Measurements from ENCODE around the gene RASA3. TPM values are rescaled to one million over a fixed set of nuclear protein-coding genes. Genes with fewer than 3 reads are reported as not detected.

The RASA3 gene
- total and polyA plus RNA-seq, 9 of the 15 experiments (the other 6 are each of a cell fraction or from before 2014, with no cell fraction given) = 0.72 to 25.3 (median 14.4) TPM

DNA sequence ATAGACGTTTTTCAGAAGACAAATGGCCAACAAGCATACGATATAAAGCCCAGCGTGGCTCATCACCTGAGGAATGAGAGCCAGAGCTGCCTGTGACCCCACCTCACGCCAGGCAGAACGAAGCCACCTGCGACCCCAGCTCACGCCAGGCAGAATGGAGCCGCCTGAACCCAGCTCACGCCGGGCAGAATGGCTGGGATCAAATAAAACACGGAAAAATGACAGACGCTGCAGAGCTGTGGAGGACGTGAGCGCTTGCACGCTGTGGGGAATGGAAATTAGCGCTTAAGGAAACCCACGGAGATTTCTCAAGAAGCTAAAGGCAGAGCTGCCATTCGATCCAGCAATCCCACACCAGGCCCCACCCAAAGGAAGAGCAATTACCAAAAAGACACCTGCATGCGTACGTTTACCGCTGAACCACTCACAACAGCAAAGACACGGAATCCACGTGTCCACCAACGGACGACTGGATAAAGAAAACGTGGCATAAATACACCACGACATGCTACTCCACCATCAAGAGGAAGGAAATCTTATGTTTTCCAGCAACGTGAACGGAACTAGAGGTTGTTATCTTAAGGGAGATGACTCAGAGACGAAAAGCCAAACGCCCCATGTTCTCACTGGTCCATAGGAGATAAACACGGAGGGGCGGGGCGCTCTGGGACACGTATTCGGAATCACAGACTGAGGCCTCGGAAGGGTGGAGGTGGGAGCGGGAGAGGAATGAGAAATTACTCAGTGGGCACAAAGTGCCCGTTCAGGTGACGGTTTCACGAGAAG lies 127.8 kb downstream of the RASA3 start (continued):
- TF ChIP-seq, protein P1, sequence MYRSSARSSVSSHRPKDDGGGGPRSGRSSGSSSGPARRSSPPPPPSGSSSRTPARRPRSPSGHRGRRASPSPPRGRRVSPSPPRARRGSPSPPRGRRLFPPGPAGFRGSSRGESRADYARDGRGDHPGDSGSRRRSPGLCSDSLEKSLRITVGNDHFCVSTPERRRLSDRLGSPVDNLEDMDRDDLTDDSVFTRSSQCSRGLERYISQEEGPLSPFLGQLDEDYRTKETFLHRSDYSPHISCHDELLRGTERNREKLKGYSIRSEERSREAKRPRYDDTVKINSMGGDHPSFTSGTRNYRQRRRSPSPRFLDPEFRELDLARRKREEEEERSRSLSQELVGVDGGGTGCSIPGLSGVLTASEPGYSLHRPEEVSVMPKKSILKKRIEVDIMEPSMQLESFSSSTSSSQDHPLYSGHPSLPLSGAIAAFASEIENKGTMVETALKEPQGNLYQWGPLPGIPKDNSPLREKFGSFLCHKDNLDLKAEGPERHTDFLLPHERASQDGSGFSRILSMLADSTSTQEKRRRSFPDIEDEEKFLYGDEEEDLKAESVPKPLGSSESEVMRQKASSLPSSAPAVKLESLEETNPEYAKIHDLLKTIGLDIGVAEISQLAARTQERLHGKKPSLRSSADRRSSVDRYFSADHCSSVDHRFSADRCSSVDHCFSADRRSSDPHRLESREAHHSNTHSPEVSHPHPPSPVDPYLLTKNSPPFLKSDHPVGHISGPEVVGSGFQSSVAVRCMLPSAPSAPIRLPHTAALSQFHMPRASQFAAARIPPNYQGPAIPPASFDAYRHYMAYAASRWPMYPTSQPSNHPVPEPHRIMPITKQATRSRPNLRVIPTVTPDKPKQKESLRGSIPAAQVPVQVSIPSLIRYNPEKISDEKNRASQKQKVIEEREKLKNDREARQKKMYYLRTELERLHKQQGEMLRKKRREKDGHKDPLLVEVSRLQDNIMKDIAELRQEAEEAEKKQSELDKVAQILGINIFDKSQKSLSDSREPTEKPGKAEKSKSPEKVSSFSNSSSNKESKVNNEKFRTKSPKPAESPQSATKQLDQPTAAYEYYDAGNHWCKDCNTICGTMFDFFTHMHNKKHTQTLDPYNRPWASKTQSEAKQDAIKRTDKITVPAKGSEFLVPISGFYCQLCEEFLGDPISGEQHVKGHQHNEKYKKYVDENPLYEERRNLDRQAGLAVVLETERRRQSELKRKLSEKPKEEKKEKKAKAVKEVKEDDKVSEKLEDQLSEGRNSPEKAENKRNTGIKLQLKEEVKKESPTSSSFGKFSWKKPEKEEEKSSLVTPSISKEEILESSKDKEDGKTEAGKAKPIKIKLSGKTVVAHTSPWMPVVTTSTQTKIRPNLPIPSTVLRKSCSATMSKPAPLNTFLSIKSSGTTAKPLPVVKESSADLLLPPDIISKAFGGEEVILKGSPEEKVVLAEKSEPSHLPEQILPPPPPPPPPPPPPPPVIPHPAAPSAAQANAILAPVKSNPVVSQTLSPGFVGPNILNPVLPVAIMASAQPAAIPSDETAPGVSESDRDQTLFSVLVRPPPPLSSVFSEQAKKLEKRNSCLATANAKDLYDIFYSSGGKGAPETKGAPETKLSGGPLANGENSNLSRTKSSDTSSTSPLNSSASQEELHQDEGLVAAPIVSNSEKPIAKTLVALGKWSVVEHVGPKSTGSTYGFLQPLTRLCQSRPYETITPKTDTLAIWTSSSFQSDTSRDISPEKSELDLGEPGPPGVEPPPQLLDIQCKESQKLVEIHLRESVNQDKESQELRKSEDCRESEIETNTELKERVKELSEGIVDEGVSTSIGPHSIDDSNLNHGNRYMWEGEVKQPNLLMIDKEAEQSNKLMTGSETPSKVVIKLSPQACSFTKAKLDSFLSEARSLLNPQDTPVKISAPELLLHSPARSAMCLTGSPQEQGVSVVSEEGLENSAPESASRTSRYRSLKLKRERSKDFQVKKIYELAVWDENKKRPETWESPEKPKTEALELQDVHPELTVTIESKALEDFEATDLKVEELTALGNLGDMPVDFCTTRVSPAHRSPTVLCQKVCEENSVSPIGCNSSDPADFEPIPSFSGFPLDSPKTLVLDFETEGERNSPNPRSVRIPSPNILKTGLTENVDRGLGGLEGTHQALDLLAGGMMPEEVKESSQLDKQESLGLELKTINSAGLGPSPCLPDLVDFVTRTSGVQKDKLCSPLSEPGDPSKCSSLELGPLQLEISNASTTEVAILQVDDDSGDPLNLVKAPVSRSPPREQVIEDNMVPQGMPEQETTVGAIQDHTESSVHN (IDR thresholded peaks at IDR 0.05; ENCODE audit: borderline replicate concordance in 1 of 2, low read depth in 1 of 2) = peak in 1 of 2 experiments; percentile 66; a peak in 1 of 4 replicates
- no peak for TF ChIP-seq CBFB (CRISPR knock-in tag; IDR thresholded peaks at IDR 0.05)
- TF ChIP-seq MEF2D (tag; conservative IDR thresholded peaks at IDR 0.05; ENCODE audit: low read depth) = 0 out of 2 replicates have a peak, but pooled peaks have one; percentile 18
- TF ChIP-seq ZNF668 (CRISPR knock-in tag; IDR thresholded peaks at IDR 0.05) = no peak
- no peak for TF ChIP-seq ZSCAN32 (CRISPR knock-in tag; IDR thresholded peaks at IDR 0.05)
- TF ChIP-seq THRB (CRISPR knock-in tag; conservative IDR thresholded peaks at IDR 0.05) = no peak
- TF ChIP-seq MCM3 (IDR thresholded peaks at IDR 0.05) = no peak
- no peak for TF ChIP-seq GATAD2B (IDR thresholded peaks at IDR 0.05; ENCODE audit: borderline replicate concordance)
- TF ChIP-seq KDM1A (IDR thresholded peaks at IDR 0.05) = peak; percentile 59 to 72; a peak in 3 of 4 replicates
- TF ChIP-seq ZFX (CRISPR knock-in tag; IDR thresholded peaks at IDR 0.05) = peak; percentile 91
- TF ChIP-seq, protein P2, sequence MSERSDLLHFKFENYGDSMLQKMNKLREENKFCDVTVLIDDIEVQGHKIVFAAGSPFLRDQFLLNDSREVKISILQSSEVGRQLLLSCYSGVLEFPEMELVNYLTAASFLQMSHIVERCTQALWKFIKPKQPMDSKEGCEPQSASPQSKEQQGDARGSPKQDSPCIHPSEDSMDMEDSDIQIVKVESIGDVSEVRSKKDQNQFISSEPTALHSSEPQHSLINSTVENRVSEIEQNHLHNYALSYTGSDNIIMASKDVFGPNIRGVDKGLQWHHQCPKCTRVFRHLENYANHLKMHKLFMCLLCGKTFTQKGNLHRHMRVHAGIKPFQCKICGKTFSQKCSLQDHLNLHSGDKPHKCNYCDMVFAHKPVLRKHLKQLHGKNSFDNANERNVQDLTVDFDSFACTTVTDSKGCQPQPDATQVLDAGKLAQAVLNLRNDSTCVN (CRISPR knock-in tag; IDR thresholded peaks at IDR 0.05) = no peak
- TF ChIP-seq MED1 (CRISPR knock-in tag; IDR thresholded peaks at IDR 0.05; ENCODE audit: borderline replicate concordance) = no peak
- TF ChIP-seq ZNF165 (CRISPR knock-in tag; IDR thresholded peaks at IDR 0.05; ENCODE audit: borderline replicate concordance) = no peak
- TF ChIP-seq, protein P3, sequence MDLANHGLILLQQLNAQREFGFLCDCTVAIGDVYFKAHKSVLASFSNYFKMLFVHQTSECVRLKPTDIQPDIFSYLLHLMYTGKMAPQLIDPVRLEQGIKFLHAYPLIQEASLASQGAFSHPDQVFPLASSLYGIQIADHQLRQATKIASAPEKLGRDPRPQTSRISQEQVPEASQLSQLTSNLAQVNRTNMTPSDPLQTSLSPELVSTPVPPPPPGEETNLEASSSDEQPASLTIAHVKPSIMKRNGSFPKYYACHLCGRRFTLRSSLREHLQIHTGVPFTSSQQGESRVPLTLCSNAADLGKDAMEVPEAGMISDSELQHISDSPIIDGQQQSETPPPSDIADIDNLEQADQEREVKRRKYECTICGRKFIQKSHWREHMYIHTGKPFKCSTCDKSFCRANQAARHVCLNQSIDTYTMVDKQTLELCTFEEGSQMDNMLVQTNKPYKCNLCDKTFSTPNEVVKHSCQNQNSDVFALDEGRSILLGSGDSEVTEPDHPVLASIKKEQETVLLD (IDR thresholded peaks at IDR 0.05) = no peak

Measured in K562 (cell line).